Measurements from ENCODE around the gene SLC4A8.

GRCh38 chr12:51403681-51404136 lies 20.9 kb upstream of the SLC4A8 start:
- TF ChIP-seq, protein P1, sequence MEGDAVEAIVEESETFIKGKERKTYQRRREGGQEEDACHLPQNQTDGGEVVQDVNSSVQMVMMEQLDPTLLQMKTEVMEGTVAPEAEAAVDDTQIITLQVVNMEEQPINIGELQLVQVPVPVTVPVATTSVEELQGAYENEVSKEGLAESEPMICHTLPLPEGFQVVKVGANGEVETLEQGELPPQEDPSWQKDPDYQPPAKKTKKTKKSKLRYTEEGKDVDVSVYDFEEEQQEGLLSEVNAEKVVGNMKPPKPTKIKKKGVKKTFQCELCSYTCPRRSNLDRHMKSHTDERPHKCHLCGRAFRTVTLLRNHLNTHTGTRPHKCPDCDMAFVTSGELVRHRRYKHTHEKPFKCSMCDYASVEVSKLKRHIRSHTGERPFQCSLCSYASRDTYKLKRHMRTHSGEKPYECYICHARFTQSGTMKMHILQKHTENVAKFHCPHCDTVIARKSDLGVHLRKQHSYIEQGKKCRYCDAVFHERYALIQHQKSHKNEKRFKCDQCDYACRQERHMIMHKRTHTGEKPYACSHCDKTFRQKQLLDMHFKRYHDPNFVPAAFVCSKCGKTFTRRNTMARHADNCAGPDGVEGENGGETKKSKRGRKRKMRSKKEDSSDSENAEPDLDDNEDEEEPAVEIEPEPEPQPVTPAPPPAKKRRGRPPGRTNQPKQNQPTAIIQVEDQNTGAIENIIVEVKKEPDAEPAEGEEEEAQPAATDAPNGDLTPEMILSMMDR (IDR thresholded peaks at IDR 0.05), result no peak
- TF ChIP-seq POLR2AphosphoS5 (IDR thresholded peaks at IDR 0.05) (no peak), POLR2A (IDR thresholded peaks at IDR 0.05) (no peak)
